ENCODE data around the gene ZFP69B. TPM values are rescaled to one million over a fixed set of nuclear protein-coding genes. Genes with fewer than 3 reads are reported as not detected.
"Not testable (repeated sequence)": the region's sequence is repeated elsewhere in the genome, so short reads cannot be mapped to it uniquely, and the experiment has no call there.

The ZFP69B gene
- total and polyA plus RNA-seq, 4 donors = 0.43 to 2.7 (median 1.4) TPM

- WGBS, 2 donors = 57 to 83% methylated on average over 2 of the region's 2 CpGs
- no peak overlapping the region for H3K27ac ChIP-seq (ENCODE audit: low read depth in 1 of 2, low read length in 1 of 2)
- H3K9me3 ChIP-seq (ENCODE audit: control insufficient read depth in 4 of 4, insufficient read depth in 3 of 4, low read length in 3 of 4) = peaks cover 0 to 15% (median 2%) of the 10 kb centered on the region in 4 donors
- DNase-seq = no peak
- no peak for ATAC-seq (ENCODE audit: insufficient read depth, low FRiP score)
- TF ChIP-seq CTCF (IDR thresholded peaks at IDR 0.05; ENCODE audit: control extremely low read depth, extremely low read depth) = no peak
- H3K27me3 ChIP-seq (ENCODE audit: control insufficient read depth in 3 of 3, insufficient read depth in 3 of 3, low read length in 2 of 3) = no peaks in the 10 kb centered on the region
- H3K4me3 ChIP-seq = no peak overlapping the region
- no peak overlapping the region for H3K9ac ChIP-seq (ENCODE audit: insufficient read depth in 1 of 2, low read length in 2 of 2)
- peaks cover 0 to 12% (median 0%) of the 10 kb centered on the region in 5 donors for H3K4me1 ChIP-seq (ENCODE audit: control insufficient read depth in 5 of 5, insufficient read depth in 5 of 5, low read length in 5 of 5)
- peaks cover 0 to 20% (median 10%) of the 10 kb centered on the region in 4 donors for H3K36me3 ChIP-seq (ENCODE audit: control insufficient read depth in 4 of 4, insufficient read depth in 4 of 4, low read length in 4 of 4)
Measured at GRCh38 chr1:40478276-40478675, 28.0 kb downstream of the ZFP69B start.

GRCh38 chr1:40479156-40479555, 28.9 kb downstream of the ZFP69B start:
- ATAC-seq (ENCODE audit: insufficient read depth, low FRiP score) (no peak), DNase-seq (no peak)
- no peaks in the 10 kb centered on the region for H3K27me3 ChIP-seq (ENCODE audit: control insufficient read depth in 3 of 3, insufficient read depth in 3 of 3, low read length in 2 of 3)
- no peak for TF ChIP-seq CTCF (IDR thresholded peaks at IDR 0.05; ENCODE audit: control extremely low read depth, extremely low read depth)
- WGBS, 2 donors = 89 to 92% methylated on average over 4 of the region's 4 CpGs
- H3K4me3 ChIP-seq = no peak overlapping the region
- H3K9ac ChIP-seq (ENCODE audit: insufficient read depth in 1 of 2, low read length in 2 of 2) = no peak overlapping the region
- H3K36me3 ChIP-seq (ENCODE audit: control insufficient read depth in 4 of 4, insufficient read depth in 4 of 4, low read length in 4 of 4) = peaks cover 0 to 22% (median 11%) of the 10 kb centered on the region in 4 donors
- H3K4me1 ChIP-seq (ENCODE audit: control insufficient read depth in 5 of 5, insufficient read depth in 5 of 5, low read length in 5 of 5) = peaks cover 0 to 12% (median 0%) of the 10 kb centered on the region in 5 donors
- H3K27ac ChIP-seq (ENCODE audit: low read depth in 1 of 2, low read length in 1 of 2) = no peak overlapping the region
- peaks cover 0 to 14% (median 2%) of the 10 kb centered on the region in 4 donors for H3K9me3 ChIP-seq (ENCODE audit: control insufficient read depth in 4 of 4, insufficient read depth in 3 of 4, low read length in 3 of 4)

- no peak overlapping the region for H3K4me3 ChIP-seq
- no peak overlapping the region for H3K9ac ChIP-seq (ENCODE audit: insufficient read depth in 1 of 2, low read length in 2 of 2)
- H3K4me1 ChIP-seq (ENCODE audit: control insufficient read depth in 5 of 5, insufficient read depth in 5 of 5, low read length in 5 of 5) = no peaks in the 10 kb centered on the region
- H3K36me3 ChIP-seq (ENCODE audit: control insufficient read depth in 4 of 4, insufficient read depth in 4 of 4, low read length in 4 of 4) = peaks cover 13 to 53% (median 28%) of the 10 kb centered on the region in 4 donors
- WGBS, 2 donors = 96 to 98% methylated on average over 4 of the region's 4 CpGs
- no peaks in the 10 kb centered on the region for H3K27me3 ChIP-seq (ENCODE audit: control insufficient read depth in 3 of 3, insufficient read depth in 3 of 3, low read length in 2 of 3)
- DNase-seq = no peak
- peaks cover 5 to 22% (median 15%) of the 10 kb centered on the region in 4 donors for H3K9me3 ChIP-seq (ENCODE audit: control insufficient read depth in 4 of 4, insufficient read depth in 3 of 4, low read length in 3 of 4)
- H3K27ac ChIP-seq (ENCODE audit: low read depth in 1 of 2, low read length in 1 of 2) = no peak overlapping the region
- TF ChIP-seq CTCF (IDR thresholded peaks at IDR 0.05; ENCODE audit: control extremely low read depth, extremely low read depth) = no peak
- no peak for ATAC-seq (ENCODE audit: insufficient read depth, low FRiP score)
Measured at GRCh38 chr1:40495315-40495903, 45.1 kb downstream of the ZFP69B start.

GRCh38 chr1:40502651-40503050, 52.4 kb downstream of the ZFP69B start:
- not testable (repeated sequence) for H3K4me1 ChIP-seq (ENCODE audit: control insufficient read depth in 5 of 5, insufficient read depth in 5 of 5, low read length in 5 of 5); DNase-seq; H3K27me3 ChIP-seq (ENCODE audit: control insufficient read depth in 3 of 3, insufficient read depth in 3 of 3, low read length in 2 of 3); H3K9ac ChIP-seq (ENCODE audit: insufficient read depth in 1 of 2, low read length in 2 of 2); H3K4me3 ChIP-seq; ATAC-seq (ENCODE audit: insufficient read depth, low FRiP score); H3K27ac ChIP-seq (ENCODE audit: low read depth in 1 of 2, low read length in 1 of 2)
- Histone ChIP-seq H3K9me3 (ENCODE audit: control insufficient read depth in 4 of 4, insufficient read depth in 3 of 4, low read length in 3 of 4) (peaks cover 2 to 21% (median 8%) of the 10 kb centered on the region in 4 donors), H3K36me3 (ENCODE audit: control insufficient read depth in 4 of 4, insufficient read depth in 4 of 4, low read length in 4 of 4) (peaks cover 3 to 12% (median 5%) of the 10 kb centered on the region in 4 donors)
- 85 to 91% methylated on average over 4 of the region's 4 CpGs for WGBS, 2 donors
